ENCODE data around the gene MUC5B. TPM values are rescaled to one million over a fixed set of nuclear protein-coding genes. Genes with fewer than 3 reads are reported as not detected.

The MUC5B gene
- total RNA-seq, 1 donor from 2014 or later, result 0.25 TPM

GRCh38 chr11:1302041-1302460, 79.2 kb downstream of the MUC5B start:
- H3K4me1 ChIP-seq, result peaks cover 93% of the 10 kb centered on the region
- H3K27ac ChIP-seq, result no peak overlapping the region
- intact Hi-C loops (cut with DNase I), result loop anchor here (10.0 kb wide), 1 partner anchor 213 kb away; no protein-coding TSS in a partner anchor
- no peak overlapping the region for H3K4me3 ChIP-seq
- DNase-seq (ENCODE audit: extremely low spot score in 2 of 2), result peak in 1 of 2 donors; percentile 83
- no peaks in the 10 kb centered on the region for H3K9me3 ChIP-seq
- peaks cover 0 to 13% of the 10 kb centered on the region in 2 donors for H3K36me3 ChIP-seq
- no peaks in the 10 kb centered on the region for H3K27me3 ChIP-seq
- TF ChIP-seq CTCF (IDR thresholded peaks at IDR 0.05), result no peak
- no peak for TF ChIP-seq POLR2AphosphoS5 (IDR thresholded peaks at IDR 0.05; ENCODE audit: insufficient read depth in 1 of 2, low read depth in 1 of 2)
- no peak for TF ChIP-seq POLR2A (IDR thresholded peaks at IDR 0.05)

GRCh38 chr11:1302461-1303125, 79.7 kb downstream of the MUC5B start:
- H3K36me3 ChIP-seq, result peaks cover 0 to 13% of the 10 kb centered on the region in 2 donors
- H3K4me1 ChIP-seq, result peaks cover 97% of the 10 kb centered on the region
- TF ChIP-seq POLR2AphosphoS5 (IDR thresholded peaks at IDR 0.05; ENCODE audit: insufficient read depth in 1 of 2, low read depth in 1 of 2) (no peak), POLR2A (IDR thresholded peaks at IDR 0.05) (no peak)
- H3K4me3 ChIP-seq, result no peak overlapping the region
- H3K27ac ChIP-seq, result no peak overlapping the region
- H3K27me3 ChIP-seq, result no peaks in the 10 kb centered on the region
- no peaks in the 10 kb centered on the region for H3K9me3 ChIP-seq
- peak in 1 of 2 donors; percentile 64 for DNase-seq (ENCODE audit: extremely low spot score in 2 of 2)
- intact Hi-C loops (cut with DNase I), result loop anchor here (10.0 kb wide), 1 partner anchor 212 kb away; no protein-coding TSS in a partner anchor

- intact Hi-C loops (cut with DNase I), result loop anchor here (10.0 kb wide), 1 partner anchor 212 kb away; no protein-coding TSS in a partner anchor
- TF ChIP-seq CTCF (IDR thresholded peaks at IDR 0.05), result no peak
- peak; percentile 64 for TF ChIP-seq POLR2AphosphoS5 (IDR thresholded peaks at IDR 0.05; ENCODE audit: insufficient read depth in 1 of 2, low read depth in 1 of 2)
- H3K27ac ChIP-seq, result peak overlapping the region; percentile 63
- H3K36me3 ChIP-seq, result peaks cover 0 to 8% of the 10 kb centered on the region in 2 donors
- peak; percentile 86 to 95 for DNase-seq (ENCODE audit: extremely low spot score in 2 of 2)
- H3K27me3 ChIP-seq, result no peaks in the 10 kb centered on the region
- H3K9me3 ChIP-seq, result no peaks in the 10 kb centered on the region
- H3K4me1 ChIP-seq, result peaks cover 97% of the 10 kb centered on the region
- no peak overlapping the region for H3K4me3 ChIP-seq
These were observed 80.4 kb downstream of the MUC5B start for GRCh38 chr11:1303126-1303821.

GRCh38 chr11:1303973-1304372, 81.1 kb downstream of the MUC5B start:
- Histone ChIP-seq H3K4me1 (peaks cover 97% of the 10 kb centered on the region), H3K9me3 (no peaks in the 10 kb centered on the region), H3K4me3 (no peak overlapping the region), H3K27ac (peak overlapping the region; percentile 63), H3K27me3 (no peaks in the 10 kb centered on the region), H3K36me3 (peaks cover 0 to 7% of the 10 kb centered on the region in 2 donors)
- intact Hi-C loops (cut with DNase I), result loop anchor here (10.0 kb wide), 1 partner anchor 211 kb away; no protein-coding TSS in a partner anchor
- TF ChIP-seq CTCF (IDR thresholded peaks at IDR 0.05), result no peak
- no peak for TF ChIP-seq POLR2A (IDR thresholded peaks at IDR 0.05)
- no peak for TF ChIP-seq POLR2AphosphoS5 (IDR thresholded peaks at IDR 0.05; ENCODE audit: insufficient read depth in 1 of 2, low read depth in 1 of 2)
- peak in 1 of 2 donors; percentile 77 for DNase-seq (ENCODE audit: extremely low spot score in 2 of 2)

GRCh38 chr11:1304380-1304779, 81.5 kb downstream of the MUC5B start:
- peaks cover 0 to 7% of the 10 kb centered on the region in 2 donors for H3K36me3 ChIP-seq
- no peak for TF ChIP-seq POLR2AphosphoS5 (IDR thresholded peaks at IDR 0.05; ENCODE audit: insufficient read depth in 1 of 2, low read depth in 1 of 2)
- no peak for TF ChIP-seq CTCF (IDR thresholded peaks at IDR 0.05)
- no peak for TF ChIP-seq POLR2A (IDR thresholded peaks at IDR 0.05)
- DNase-seq (ENCODE audit: extremely low spot score in 2 of 2), result peak in 1 of 2 donors; percentile 76
- no peak overlapping the region for H3K4me3 ChIP-seq
- no peaks in the 10 kb centered on the region for H3K9me3 ChIP-seq
- H3K4me1 ChIP-seq, result peaks cover 94% of the 10 kb centered on the region
- H3K27me3 ChIP-seq, result no peaks in the 10 kb centered on the region
- peak overlapping the region; percentile 63 for H3K27ac ChIP-seq
- intact Hi-C loops (cut with DNase I), result loop anchor here (10.0 kb wide), 1 partner anchor 210 kb away; no protein-coding TSS in a partner anchor

All from vagina (tissue), 2 donors.